Urothelium cell line (cell line): ENCODE data around the gene FBXL13.
"Not testable (repeated sequence)": the region's sequence is repeated elsewhere in the genome, so short reads cannot be mapped to it uniquely, and the experiment has no call there.

Experiments used
- DNase-seq: peaks from one replicate; pipeline ENCODE4 v3.0.0; 2011; ENCODE audit warnings: low spot score, mixed read lengths
- FAIRE-seq: peaks from 2 replicates; lab custom pipeline; 2011; peaks lifted over from hg19 to GRCh38; lab: Jason Lieb, UNC

The FBXL13 gene

DNA sequence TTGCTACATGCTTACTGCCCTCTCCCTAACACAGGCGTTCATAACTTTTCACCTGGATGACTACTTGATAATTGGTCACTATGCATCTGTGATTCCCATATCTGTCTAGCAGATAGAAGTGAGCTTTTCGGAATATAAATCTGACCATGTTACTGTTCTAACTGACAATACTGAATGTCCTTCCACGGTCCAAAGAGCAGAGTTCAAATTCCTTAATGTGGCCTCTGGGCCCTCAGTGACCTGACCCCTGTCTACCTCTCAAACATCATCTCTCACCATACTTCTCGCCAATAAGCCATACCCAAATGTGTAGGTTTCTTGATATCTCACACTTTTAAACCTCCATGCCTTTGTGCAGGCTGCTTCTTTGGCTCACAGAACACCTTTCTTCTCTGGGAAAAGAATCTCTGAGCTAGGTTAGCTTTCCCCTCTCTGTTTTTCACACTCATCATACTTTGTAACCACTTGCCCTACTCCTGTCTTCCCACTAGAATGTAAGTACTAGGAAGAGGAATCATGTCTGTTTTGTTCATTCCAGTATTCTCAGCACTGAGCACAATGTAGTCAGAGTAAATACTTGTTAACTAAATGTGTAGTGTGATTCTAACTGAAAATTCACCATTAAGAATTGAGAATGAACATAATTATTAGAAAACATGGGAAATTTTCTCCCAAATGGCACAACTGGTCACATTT lies 201.0 kb downstream of the FBXL13 start:
- peak; percentile 81 for FAIRE-seq
- no peak for DNase-seq

GRCh38 chr7:102872460-102872859 lies 202.1 kb downstream of the FBXL13 start:
- FAIRE-seq (no peak), DNase-seq (no peak)

DNA sequence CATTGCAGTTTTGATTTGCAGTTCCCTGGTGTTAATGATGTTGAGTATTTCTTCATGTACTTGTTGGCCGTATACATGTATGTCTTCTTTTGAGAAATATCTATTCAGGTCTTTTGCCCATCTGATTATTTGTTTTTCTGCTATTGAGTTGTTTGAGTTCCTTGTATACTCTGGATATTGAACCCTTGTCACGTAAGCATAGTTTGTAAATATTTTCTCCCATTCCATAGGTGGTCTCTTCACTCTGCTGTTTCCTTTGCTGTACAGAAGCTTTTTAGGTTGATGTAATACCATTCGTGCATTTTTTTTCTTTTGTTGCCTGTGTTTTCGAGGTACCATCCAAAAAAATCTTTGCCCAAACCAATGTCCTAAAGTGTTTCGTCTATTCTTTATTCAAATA lies 205.4 kb downstream of the FBXL13 start:
- DNase-seq, result no peak
- FAIRE-seq, result no peak

DNA sequence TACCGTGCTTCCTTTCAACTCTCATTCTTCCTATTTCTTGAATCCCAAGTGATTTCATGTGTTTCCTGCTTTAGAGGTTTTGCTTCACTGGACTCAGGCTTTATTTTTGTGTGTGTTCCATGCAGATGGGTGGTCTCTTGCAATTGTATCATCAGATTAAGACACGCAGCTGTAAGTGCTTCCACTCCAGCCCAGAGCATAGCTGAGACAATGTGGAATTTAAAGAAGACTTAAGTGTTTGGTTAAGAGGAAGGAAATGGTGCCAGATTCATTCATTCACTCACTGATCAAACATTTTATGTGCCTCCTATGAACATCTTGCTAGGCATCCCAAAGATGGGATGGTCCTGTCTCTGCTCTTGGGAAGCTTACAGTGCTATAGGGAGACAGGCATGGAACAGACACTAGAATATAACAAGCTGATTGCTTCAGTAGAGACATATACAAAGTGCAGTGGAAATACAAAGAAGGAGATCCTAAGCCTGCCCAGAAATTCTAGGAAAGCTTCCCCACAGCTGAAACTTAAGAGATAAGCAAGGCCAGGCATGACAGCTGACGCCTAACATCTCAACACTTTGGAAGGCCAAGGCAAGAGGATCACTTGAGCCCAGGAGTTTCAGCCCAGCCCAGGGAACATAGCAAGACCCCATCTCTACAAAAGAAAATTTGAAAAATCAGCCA lies 207.9 kb downstream of the FBXL13 start:
- DNase-seq (no peak), FAIRE-seq (no peak)

DNA sequence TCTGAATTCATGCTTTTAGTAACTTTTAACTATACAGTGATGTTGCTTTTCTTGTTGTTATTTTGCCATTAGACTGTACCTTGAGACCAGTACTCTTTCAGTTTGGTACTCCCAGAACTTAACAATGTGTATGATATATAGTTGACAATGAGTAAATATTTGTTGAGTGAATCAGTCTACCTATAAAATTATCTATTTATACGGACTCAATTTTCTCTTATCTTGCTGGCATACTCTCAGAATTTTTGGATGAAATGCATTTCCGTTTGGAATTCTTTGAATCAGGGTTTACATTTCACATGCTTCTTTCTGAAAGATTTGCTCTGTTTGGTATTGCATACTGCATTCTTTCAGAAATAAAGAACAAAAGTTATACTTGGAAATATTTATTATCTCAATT lies 209.6 kb downstream of the FBXL13 start:
- no peak for FAIRE-seq
- DNase-seq, result no peak

DNA sequence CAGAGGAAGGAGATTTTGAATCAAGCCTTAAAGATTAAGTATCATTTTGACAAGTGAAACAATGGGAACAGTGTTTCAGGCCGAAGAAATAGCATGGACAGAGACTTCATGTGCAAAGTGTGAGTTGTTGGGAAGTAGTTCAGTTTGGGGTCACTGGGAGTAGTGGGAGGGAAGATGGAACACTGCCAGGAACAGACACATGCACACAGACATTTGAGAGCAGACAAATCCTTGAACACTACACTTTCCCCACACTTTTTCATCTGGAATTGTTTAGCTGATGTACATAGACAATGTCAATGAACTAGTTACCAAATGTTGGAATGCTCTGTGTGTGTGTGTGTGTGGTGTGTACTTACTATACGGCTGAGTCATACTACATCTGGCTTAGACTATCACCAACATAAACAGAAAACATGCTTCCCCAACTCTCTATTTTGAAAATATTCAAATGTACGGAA lies 214.2 kb downstream of the FBXL13 start:
- peak; percentile 55 for FAIRE-seq
- no peak for DNase-seq

GRCh38 chr7:102859799-102860125 lies 214.8 kb downstream of the FBXL13 start:
- FAIRE-seq, result no peak
- no peak for DNase-seq

- no peak for FAIRE-seq
- DNase-seq, result no peak
These were observed 215.4 kb downstream of the FBXL13 start for GRCh38 chr7:102859084-102859798.

GRCh38 chr7:102856036-102856435 lies 218.6 kb downstream of the FBXL13 start:
- FAIRE-seq (no peak), DNase-seq (no peak)

GRCh38 chr7:102849538-102849937 lies 225.1 kb downstream of the FBXL13 start:
- FAIRE-seq (no peak), DNase-seq (no peak)

- DNase-seq (no peak), FAIRE-seq (no peak)
These were observed 225.5 kb downstream of the FBXL13 start for GRCh38 chr7:102849079-102849478.

DNA sequence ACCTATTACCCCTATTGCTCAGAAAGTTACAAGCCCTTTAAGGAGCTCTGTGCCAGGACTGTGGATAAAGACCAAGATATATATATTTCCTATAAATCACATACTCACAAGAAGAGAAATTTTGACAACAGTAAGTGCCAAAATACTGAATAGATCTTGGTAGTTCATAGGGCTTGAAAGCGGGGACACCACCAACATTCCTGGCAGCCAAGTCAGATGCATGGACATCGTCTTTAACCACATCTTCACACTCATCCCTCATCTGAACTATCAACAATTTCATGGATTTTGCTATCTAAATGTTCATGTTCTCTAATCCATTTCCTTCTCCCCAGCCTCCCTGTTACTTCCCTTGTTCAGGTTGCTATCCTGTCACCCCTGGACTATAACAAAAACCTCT lies 229.2 kb downstream of the FBXL13 start:
- no peak for DNase-seq
- FAIRE-seq, result no peak

DNA sequence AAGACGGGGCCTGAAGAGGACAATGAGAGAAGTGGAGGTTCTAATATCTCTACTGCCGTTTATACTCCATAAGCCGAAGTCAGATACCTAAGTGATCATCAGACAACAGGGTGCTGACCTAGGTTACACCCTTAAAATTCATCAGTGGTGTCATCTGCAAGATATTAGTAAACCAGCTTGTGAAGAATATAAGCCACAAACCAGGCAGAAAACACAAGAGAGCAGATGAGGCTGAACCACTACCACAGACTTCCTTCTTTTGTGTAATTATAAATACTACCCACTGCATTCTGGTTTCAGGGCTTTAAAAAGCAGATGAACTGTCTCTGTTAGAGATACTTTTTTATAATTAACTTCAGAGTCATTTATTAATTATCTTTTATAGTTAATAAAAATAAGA lies 230.7 kb downstream of the FBXL13 start:
- FAIRE-seq, result no peak
- DNase-seq, result no peak

- no peak for FAIRE-seq
- no peak for DNase-seq
These were observed 232.3 kb downstream of the FBXL13 start for GRCh38 chr7:102842284-102842683.

- FAIRE-seq, result no peak
These were observed 233.3 kb downstream of the FBXL13 start for GRCh38 chr7:102841290-102841689.

DNA sequence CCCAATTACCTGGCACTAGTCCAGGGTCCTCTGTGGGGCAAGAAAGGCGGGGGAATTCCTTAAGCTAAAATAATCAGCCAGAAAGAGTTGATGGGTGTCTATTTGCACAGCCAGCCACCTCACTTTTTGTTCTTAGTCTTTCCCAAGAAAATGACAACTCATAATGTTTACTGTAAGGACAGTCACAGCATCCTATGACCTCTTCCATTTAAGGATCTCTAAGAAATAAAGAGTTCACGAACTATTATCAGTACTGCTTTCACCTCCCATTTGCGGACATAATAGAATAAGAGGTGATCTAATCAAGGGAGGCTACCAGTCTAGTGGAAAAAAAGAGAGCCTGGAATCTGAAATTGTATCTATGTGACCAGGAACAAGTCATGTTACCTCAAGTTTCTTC lies 234.2 kb downstream of the FBXL13 start:
- FAIRE-seq, result no peak
- no peak for DNase-seq

More at GRCh38 chr7:102841290-102841689, 233.3 kb downstream of the FBXL13 start:
- DNase-seq, result no peak

DNA sequence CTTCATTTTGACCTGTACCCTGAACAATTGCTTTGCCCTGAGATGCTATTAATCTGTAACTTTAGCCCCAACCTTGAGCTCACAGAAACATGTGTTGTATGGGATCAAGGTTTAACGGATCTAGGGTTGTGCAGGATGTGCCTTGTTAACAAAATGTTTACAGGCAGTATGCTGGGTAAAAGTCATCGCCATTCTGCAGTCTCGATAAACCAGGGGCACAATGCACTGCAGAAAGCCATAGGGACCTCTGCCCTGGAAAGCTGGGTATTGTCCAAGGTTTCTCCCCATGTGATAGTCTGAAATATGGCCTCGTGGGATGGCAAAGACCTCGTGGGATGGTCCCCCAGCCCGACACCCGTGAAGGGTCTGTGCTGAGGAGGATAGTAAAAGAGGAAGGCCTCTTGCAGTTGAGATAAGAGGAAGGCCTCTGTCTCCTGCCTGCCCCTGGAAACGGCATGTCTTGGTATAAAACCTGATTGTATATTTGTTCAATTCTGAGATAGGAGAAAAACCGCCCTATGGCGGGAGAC lies 236.0 kb downstream of the FBXL13 start:
- not testable (repeated sequence) for FAIRE-seq, DNase-seq

GRCh38 chr7:102837802-102838201 lies 236.8 kb downstream of the FBXL13 start:
- no peak for DNase-seq
- no peak for FAIRE-seq

DNA sequence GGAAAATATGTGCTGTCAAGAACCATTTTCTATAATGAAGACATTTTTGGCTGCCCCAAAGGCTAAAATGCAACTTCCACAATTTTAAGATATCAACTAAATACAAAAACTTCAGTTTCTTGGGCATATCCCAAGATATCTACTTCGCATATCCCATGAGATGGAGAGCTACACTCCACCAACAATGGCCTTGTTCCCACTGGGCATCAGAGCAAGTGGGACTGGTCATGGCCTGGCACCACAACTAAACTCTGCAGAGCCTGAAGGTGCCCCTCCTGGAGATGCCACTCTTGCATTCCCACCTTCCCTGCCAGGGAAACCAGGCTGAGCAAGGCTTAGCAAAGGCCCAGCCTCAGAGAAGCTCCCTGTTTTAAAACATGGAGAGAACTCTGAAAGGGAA lies 237.6 kb downstream of the FBXL13 start:
- FAIRE-seq (no peak), DNase-seq (no peak)

DNA sequence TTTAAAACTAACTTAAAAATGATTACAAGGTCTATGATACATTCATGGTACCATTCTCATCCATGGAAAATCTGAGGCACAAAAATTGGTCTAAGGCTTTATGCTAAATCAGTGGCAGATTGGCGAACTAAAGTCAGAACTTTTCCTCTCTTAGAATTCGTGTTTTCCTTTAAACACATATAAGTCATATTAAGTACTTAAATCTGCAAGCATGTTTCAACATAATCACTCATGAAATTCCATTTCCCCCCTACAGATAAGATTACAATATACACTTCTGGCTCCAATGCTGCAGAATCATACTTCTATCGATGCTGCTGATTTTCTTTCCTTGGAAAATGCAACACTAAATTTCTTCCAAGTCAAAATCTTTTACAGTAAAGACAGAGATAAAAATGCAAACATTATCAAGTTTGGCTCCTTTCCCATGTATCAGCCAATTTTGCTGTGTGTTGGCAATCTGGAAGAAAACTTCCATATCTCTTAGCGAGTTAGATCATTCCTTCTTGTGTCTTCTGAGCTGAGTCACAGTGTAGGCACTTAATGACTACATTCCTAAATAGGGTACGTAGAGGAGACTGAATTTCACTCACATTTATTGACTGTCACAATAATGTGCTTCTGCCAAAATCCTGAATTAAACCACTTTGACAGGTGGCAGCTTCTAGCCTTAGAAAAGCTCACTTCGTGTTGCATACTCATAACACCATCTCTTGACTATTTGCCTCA lies 238.2 kb downstream of the FBXL13 start:
- FAIRE-seq, result peak; percentile 94
- peak; percentile 80 for DNase-seq

DNA sequence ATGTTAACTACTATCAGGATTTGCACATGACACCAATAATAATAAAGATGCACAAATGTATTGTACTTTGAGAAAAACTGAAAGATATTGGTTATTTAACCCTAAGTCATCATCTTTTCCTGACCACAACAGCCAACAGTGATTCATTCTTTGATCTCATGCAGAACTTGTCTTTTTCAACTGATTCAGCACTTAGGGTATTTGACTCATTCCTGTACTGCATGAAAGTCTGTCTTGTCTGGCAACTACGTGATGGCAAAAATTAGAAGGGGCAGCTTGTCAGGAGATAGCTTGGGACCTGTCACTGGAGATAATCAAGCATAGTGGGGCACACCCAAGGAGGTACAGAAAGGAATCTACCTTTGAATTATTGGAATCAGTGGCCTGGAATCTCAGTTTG lies 239.6 kb downstream of the FBXL13 start:
- peak; percentile 79 for FAIRE-seq
- peak; percentile 84 for DNase-seq
